Measurements from ENCODE around the gene DMRTA1. TPM values are rescaled to one million over a fixed set of nuclear protein-coding genes. Genes with fewer than 3 reads are reported as not detected.
"Not testable (repeated sequence)": the region's sequence is repeated elsewhere in the genome, so short reads cannot be mapped to it uniquely, and the experiment has no call there.

Gene DMRTA1
- total and polyA plus RNA-seq, 2 experiments from 2014 or later: 0.11 TPM; not detected in 1

- no peak overlapping the region for H3K4me2 ChIP-seq (ENCODE audit: unreplicated experiment)
- DNase-seq: no peak
- no peak overlapping the region for H3K27ac ChIP-seq
- in situ Hi-C loops (cut with MboI): no loop called here
- H3K36me3 ChIP-seq (ENCODE audit: low read depth): no peaks in the 10 kb centered on the region
- peaks cover 40% of the 10 kb centered on the region for H3K27me3 ChIP-seq (replicated peaks; ENCODE audit: insufficient read depth)
- WGBS, 2 experiments (ENCODE audit: low coverage in 1 of 2, low lambda C conversion rate in 2 of 2, missing lambda C conversion rate in 2 of 2): 30 to 33% methylated on average over 1 of the region's 1 CpG
- no peaks in the 10 kb centered on the region for H3K4me1 ChIP-seq (ENCODE audit: insufficient read depth)
- no peak overlapping the region for H3K4me3 ChIP-seq
- H3K9me2 ChIP-seq (ENCODE audit: insufficient read depth): no peaks in the 10 kb centered on the region
- no peaks in the 10 kb centered on the region for H3K9me3 ChIP-seq (ENCODE audit: low read depth)
- no peak overlapping the region for H3K9ac ChIP-seq
- H4K20me1 ChIP-seq (ENCODE audit: insufficient read depth): no peaks in the 10 kb centered on the region
- no peaks in the 10 kb centered on the region for H3K79me2 ChIP-seq (ENCODE audit: insufficient read depth)
- H2AFZ ChIP-seq: no peak overlapping the region
- TF ChIP-seq EZH2 (IDR thresholded peaks at IDR 0.05; ENCODE audit: insufficient read depth, poor library complexity, severe bottlenecking) (no peak), EZH2phosphoT487 (IDR thresholded peaks at IDR 0.05; ENCODE audit: insufficient read depth, low read depth) (no peak)
- H3F3A ChIP-seq (ENCODE audit: insufficient read depth): no peaks in the 10 kb centered on the region
Observed at GRCh38 chr9:22463205-22463604, 16.6 kb downstream of the DMRTA1 start.

- H2AFZ ChIP-seq: no peak overlapping the region
- H3K27me3 ChIP-seq (replicated peaks; ENCODE audit: insufficient read depth): peaks cover 26% of the 10 kb centered on the region; the same call in 1 of the 2 replicates
- H3K27ac ChIP-seq: no peak overlapping the region
- no peak overlapping the region for H3K9ac ChIP-seq
- in situ Hi-C loops (cut with MboI): no loop called here
- H3K36me3 ChIP-seq (ENCODE audit: low read depth): no peaks in the 10 kb centered on the region
- WGBS, 2 experiments (ENCODE audit: low coverage in 1 of 2, low lambda C conversion rate in 2 of 2, missing lambda C conversion rate in 2 of 2): 2% methylated on average over 8 of the region's 8 CpGs
- no peaks in the 10 kb centered on the region for H3F3A ChIP-seq (ENCODE audit: insufficient read depth)
- no peaks in the 10 kb centered on the region for H4K20me1 ChIP-seq (ENCODE audit: insufficient read depth)
- no peak overlapping the region for H3K4me3 ChIP-seq
- no peaks in the 10 kb centered on the region for H3K4me1 ChIP-seq (ENCODE audit: insufficient read depth)
- no peak for TF ChIP-seq EZH2 (IDR thresholded peaks at IDR 0.05; ENCODE audit: insufficient read depth, poor library complexity, severe bottlenecking)
- TF ChIP-seq EZH2phosphoT487 (IDR thresholded peaks at IDR 0.05; ENCODE audit: insufficient read depth, low read depth): no peak
- no peaks in the 10 kb centered on the region for H3K9me2 ChIP-seq (ENCODE audit: insufficient read depth)
- H3K79me2 ChIP-seq (ENCODE audit: insufficient read depth): no peaks in the 10 kb centered on the region
- no peak overlapping the region for H3K4me2 ChIP-seq (ENCODE audit: unreplicated experiment)
- peak; percentile 61 for DNase-seq
- no peaks in the 10 kb centered on the region for H3K9me3 ChIP-seq (ENCODE audit: low read depth)
Observed at GRCh38 chr9:22469928-22470544, 23.4 kb downstream of the DMRTA1 start.

GRCh38 chr9:22481566-22481965, 34.9 kb downstream of the DMRTA1 start:
- H3K4me1 ChIP-seq (ENCODE audit: insufficient read depth): no peaks in the 10 kb centered on the region
- no peak overlapping the region for H3K4me2 ChIP-seq (ENCODE audit: unreplicated experiment)

GRCh38 chr9:22483528-22484070, 37.0 kb downstream of the DMRTA1 start:
- no peak for DNase-seq
- no peak for TF ChIP-seq EZH2phosphoT487 (IDR thresholded peaks at IDR 0.05; ENCODE audit: insufficient read depth, low read depth)
- H3K27me3 ChIP-seq (replicated peaks; ENCODE audit: insufficient read depth): 0 out of 2 replicates have a peak, but pooled peaks cover 3% of the 10 kb centered on the region
- in situ Hi-C loops (cut with MboI): loop anchor here (10.0 kb wide), 1 partner anchor 61 kb away; no protein-coding TSS in a partner anchor
- no peaks in the 10 kb centered on the region for H3K36me3 ChIP-seq (ENCODE audit: low read depth)
- no peak overlapping the region for H3K9ac ChIP-seq
- H3K4me3 ChIP-seq: no peak overlapping the region
- no peaks in the 10 kb centered on the region for H3K79me2 ChIP-seq (ENCODE audit: insufficient read depth)
- H2AFZ ChIP-seq: no peak overlapping the region
- no peak overlapping the region for H3K27ac ChIP-seq
- no peaks in the 10 kb centered on the region for H3K4me1 ChIP-seq (ENCODE audit: insufficient read depth)
- H3F3A ChIP-seq (ENCODE audit: insufficient read depth): no peaks in the 10 kb centered on the region
- H4K20me1 ChIP-seq (ENCODE audit: insufficient read depth): no peaks in the 10 kb centered on the region
- no peaks in the 10 kb centered on the region for H3K9me3 ChIP-seq (ENCODE audit: low read depth)
- H3K4me2 ChIP-seq (ENCODE audit: unreplicated experiment): no peak overlapping the region
- no peaks in the 10 kb centered on the region for H3K9me2 ChIP-seq (ENCODE audit: insufficient read depth)
- 38 to 43% methylated on average over 1 of the region's 1 CpG for WGBS, 2 experiments (ENCODE audit: low coverage in 1 of 2, low lambda C conversion rate in 2 of 2, missing lambda C conversion rate in 2 of 2)

More at GRCh38 chr9:22481566-22481965, 34.9 kb downstream of the DMRTA1 start:
- in situ Hi-C loops (cut with MboI): loop anchor here (10.0 kb wide), 1 partner anchor 63 kb away; no protein-coding TSS in a partner anchor
- Histone ChIP-seq H3K9me3 (ENCODE audit: low read depth) (no peaks in the 10 kb centered on the region), H3K9ac (no peak overlapping the region), H2AFZ (no peak overlapping the region), H3F3A (ENCODE audit: insufficient read depth) (no peaks in the 10 kb centered on the region), H4K20me1 (ENCODE audit: insufficient read depth) (no peaks in the 10 kb centered on the region), H3K79me2 (ENCODE audit: insufficient read depth) (no peaks in the 10 kb centered on the region), H3K4me3 (no peak overlapping the region), H3K27ac (no peak overlapping the region), H3K36me3 (ENCODE audit: low read depth) (no peaks in the 10 kb centered on the region), H3K27me3 (replicated peaks; ENCODE audit: insufficient read depth) (0 out of 2 replicates have a peak, but pooled peaks cover 3% of the 10 kb centered on the region), H3K9me2 (ENCODE audit: insufficient read depth) (no peaks in the 10 kb centered on the region)
- TF ChIP-seq EZH2 (IDR thresholded peaks at IDR 0.05; ENCODE audit: insufficient read depth, poor library complexity, severe bottlenecking) (no peak), EZH2phosphoT487 (IDR thresholded peaks at IDR 0.05; ENCODE audit: insufficient read depth, low read depth) (no peak)
- whole genome bisulfite sequencing, 2 experiments (ENCODE audit: low coverage in 1 of 2, low lambda C conversion rate in 2 of 2, missing lambda C conversion rate in 2 of 2): 32 to 33% methylated on average over 2 of the region's 2 CpGs
- no peak for DNase-seq

GRCh38 chr9:22496197-22496596, 49.6 kb downstream of the DMRTA1 start:
- H4K20me1 ChIP-seq (ENCODE audit: insufficient read depth); in situ Hi-C loops (cut with MboI): not testable (repeated sequence)
- WGBS, 2 experiments (ENCODE audit: low coverage in 1 of 2, low lambda C conversion rate in 2 of 2, missing lambda C conversion rate in 2 of 2): 15 to 24% methylated on average over 4 of the region's 4 CpGs

More at GRCh38 chr9:22496197-22496596, 49.6 kb downstream of the DMRTA1 start:
- H3K4me2 ChIP-seq (ENCODE audit: unreplicated experiment); H3K9ac ChIP-seq; H3K27me3 ChIP-seq (replicated peaks; ENCODE audit: insufficient read depth); H3F3A ChIP-seq (ENCODE audit: insufficient read depth); H2AFZ ChIP-seq; H3K4me1 ChIP-seq (ENCODE audit: insufficient read depth); H3K36me3 ChIP-seq (ENCODE audit: low read depth); H3K9me3 ChIP-seq (ENCODE audit: low read depth); H3K79me2 ChIP-seq (ENCODE audit: insufficient read depth); DNase-seq; H3K9me2 ChIP-seq (ENCODE audit: insufficient read depth); H3K4me3 ChIP-seq; H3K27ac ChIP-seq: not testable (repeated sequence)
